Ovary (tissue), 3 donors: ENCODE data around the gene CARMIL1.

Source experiments
- CTCF ChIP-seq, 3 donors: fragments of 450-650 bp in 2 of 3; fragments of 200-600 bp in 1 of 3; IDR thresholded peaks; one replicate each; pipeline versions ENCODE4 v1.5.1 to v1.8.0; 2016 to 2022; ENCODE audit warnings: antibody characterized with exemption in 3 of 3, mild to moderate bottlenecking in 1 of 3
- EP300 ChIP-seq: sonication (generic); formaldehyde crosslinking; IDR thresholded peaks from one replicate; pipeline ENCODE4 v1.6.1; 2017; ENCODE audit warnings: antibody characterized with exemption
- POLR2A ChIP-seq: fragments of 450-650 bp; IDR thresholded peaks from one replicate; pipeline ENCODE4 v1.6.1; 2017; ENCODE audit warnings: antibody characterized with exemption, mild to moderate bottlenecking, moderate library complexity
- donor health status: DM: no; HTN: no; CAD: no.

- no peak for TF ChIP-seq CTCF (IDR thresholded peaks at IDR 0.05)
- no peak for TF ChIP-seq EP300
- TF ChIP-seq POLR2A = no peak
Observed at GRCh38 chr6:25233226-25233625, 45.9 kb upstream of the CARMIL1 start.
